Suprapubic skin (tissue), 4 donors: ENCODE measurements around the gene MAST3.

Source experiments
- CTCF ChIP-seq, 2 donors: fragments of 200-600 bp in 1 of 2; fragments of 450-650 bp in 1 of 2; sonication (generic) in 1 of 2; IDR thresholded peaks; one replicate each; pipeline ENCODE4 v1.5.1; 2016 to 2019; ENCODE audit warnings: antibody characterized with exemption in 2 of 2, mild to moderate bottlenecking in 1 of 2, moderate library complexity in 1 of 2
- POLR2A ChIP-seq, 2 donors: fragments of 450-650 bp; IDR thresholded peaks; one replicate each; pipeline ENCODE4 v1.6.1; 2017; ENCODE audit warnings: antibody characterized with exemption in 2 of 2, mild to moderate bottlenecking in 2 of 2, moderate library complexity in 2 of 2
- POLR2AphosphoS5 ChIP-seq, 3 donors: sonication (generic); formaldehyde crosslinking; IDR thresholded peaks; one replicate each; pipeline ENCODE4 v1.6.1; 2017; ENCODE audit warnings: antibody characterized with exemption in 3 of 3

- no peak for TF ChIP-seq CTCF (IDR thresholded peaks at IDR 0.05)
- no peak for TF ChIP-seq POLR2A (IDR thresholded peaks at IDR 0.05)
- TF ChIP-seq POLR2AphosphoS5 (IDR thresholded peaks at IDR 0.05) = no peak
Measured at GRCh38 chr19:18147396-18147795, 49.8 kb downstream of the MAST3 start.
